Right renal pelvis (tissue), 4 donors: Measurements from ENCODE around the gene RELL1. TPM values are rescaled to one million over a fixed set of nuclear protein-coding genes. Genes with fewer than 3 reads are reported as not detected.

Experiments
- DNase-seq, 4 donors: peaks; one replicate each; pipeline ENCODE4 v3.0.0-alpha.2; 2013; ENCODE audit warnings: low read depth in 4 of 4, low spot score in 3 of 4, missing footprints in 1 of 4
- polyA plus RNA-seq, 4 donors: library from polyadenylated mRNA; unstranded; fragments of 120-200 nt; gene quantifications; one replicate each; pipeline ENCODE4 v1.2.1, GENCODE V29; 2013; ENCODE audit not compliant: insufficient read length in 4 of 4

RELL1 gene
- polyA plus RNA-seq: 10 to 100 TPM in 1 of 4 donors, 1 to 10 TPM in 3; 8.7 to 10.1 (median 9.3) TPM

GRCh38 chr4:37686373-37687193 is at the start of gene RELL1:
Gene RELL1 (minus strand): TSS chr4:37686376. CDS start chr4:37686287, 89 bp downstream.
- DNase-seq: peak; percentile 98 to 100 (median 99)

- no peak for DNase-seq
Observed at GRCh38 chr4:37735578-37735977, 49.4 kb upstream of the RELL1 start.

GRCh38 chr4:37734989-37735388 is 48.8 kb upstream of the RELL1 start:
- DNase-seq: no peak

GRCh38 chr4:37733240-37733867 is 47.2 kb upstream of the RELL1 start:
- DNase-seq: no peak

- DNase-seq: no peak
Observed at GRCh38 chr4:37732526-37733186, 46.5 kb upstream of the RELL1 start.

- no peak for DNase-seq
Observed at GRCh38 chr4:37729649-37730004, 43.5 kb upstream of the RELL1 start.

- DNase-seq: no peak
Observed at GRCh38 chr4:37728064-37728463, 41.9 kb upstream of the RELL1 start.

- no peak for DNase-seq
Observed at GRCh38 chr4:37727635-37728034, 41.5 kb upstream of the RELL1 start.

GRCh38 chr4:37726666-37727065 is 40.5 kb upstream of the RELL1 start:
- DNase-seq: no peak

- no peak for DNase-seq
Observed at GRCh38 chr4:37725718-37726117, 39.5 kb upstream of the RELL1 start.

GRCh38 chr4:37723067-37723466 is 36.9 kb upstream of the RELL1 start:
- no peak for DNase-seq

- DNase-seq: no peak
Observed at GRCh38 chr4:37721995-37722638, 35.9 kb upstream of the RELL1 start.

- no peak for DNase-seq
Observed at GRCh38 chr4:37719021-37719420, 32.8 kb upstream of the RELL1 start.

GRCh38 chr4:37717576-37717975 is 31.4 kb upstream of the RELL1 start:
- no peak for DNase-seq

- DNase-seq: no peak
Observed at GRCh38 chr4:37715889-37716402, 29.8 kb upstream of the RELL1 start.

GRCh38 chr4:37710491-37710890 is 24.3 kb upstream of the RELL1 start:
- no peak for DNase-seq

- DNase-seq: no peak
Observed at GRCh38 chr4:37706032-37706431, 19.9 kb upstream of the RELL1 start.

- no peak for DNase-seq
Observed at GRCh38 chr4:37705571-37705970, 19.4 kb upstream of the RELL1 start.

- DNase-seq: no peak
Observed at GRCh38 chr4:37699868-37700481, 13.8 kb upstream of the RELL1 start.

- no peak for DNase-seq
Observed at GRCh38 chr4:37697566-37697965, 11.4 kb upstream of the RELL1 start.
